Measurements from ENCODE around the gene MEP1B.

The MEP1B gene

GRCh38 chr18:32242395-32242794 lies 52.6 kb downstream of the MEP1B start:
- no peak for DNase-seq (ENCODE audit: extremely low read depth, insufficient read length)
- TF ChIP-seq, protein P1, sequence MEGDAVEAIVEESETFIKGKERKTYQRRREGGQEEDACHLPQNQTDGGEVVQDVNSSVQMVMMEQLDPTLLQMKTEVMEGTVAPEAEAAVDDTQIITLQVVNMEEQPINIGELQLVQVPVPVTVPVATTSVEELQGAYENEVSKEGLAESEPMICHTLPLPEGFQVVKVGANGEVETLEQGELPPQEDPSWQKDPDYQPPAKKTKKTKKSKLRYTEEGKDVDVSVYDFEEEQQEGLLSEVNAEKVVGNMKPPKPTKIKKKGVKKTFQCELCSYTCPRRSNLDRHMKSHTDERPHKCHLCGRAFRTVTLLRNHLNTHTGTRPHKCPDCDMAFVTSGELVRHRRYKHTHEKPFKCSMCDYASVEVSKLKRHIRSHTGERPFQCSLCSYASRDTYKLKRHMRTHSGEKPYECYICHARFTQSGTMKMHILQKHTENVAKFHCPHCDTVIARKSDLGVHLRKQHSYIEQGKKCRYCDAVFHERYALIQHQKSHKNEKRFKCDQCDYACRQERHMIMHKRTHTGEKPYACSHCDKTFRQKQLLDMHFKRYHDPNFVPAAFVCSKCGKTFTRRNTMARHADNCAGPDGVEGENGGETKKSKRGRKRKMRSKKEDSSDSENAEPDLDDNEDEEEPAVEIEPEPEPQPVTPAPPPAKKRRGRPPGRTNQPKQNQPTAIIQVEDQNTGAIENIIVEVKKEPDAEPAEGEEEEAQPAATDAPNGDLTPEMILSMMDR (IDR thresholded peaks at IDR 0.05; ENCODE audit: insufficient read depth, low read length, poor library complexity, severe bottlenecking): no peak
- H3K36me3 ChIP-seq (ENCODE audit: control insufficient read depth, insufficient read depth, low read length): no peaks in the 10 kb centered on the region

GRCh38 chr18:32243358-32243757 lies 53.5 kb downstream of the MEP1B start:
- TF ChIP-seq, protein P1 (IDR thresholded peaks at IDR 0.05; ENCODE audit: insufficient read depth, low read length, poor library complexity, severe bottlenecking): no peak
- H3K27me3 ChIP-seq (replicated peaks; ENCODE audit: control insufficient read depth, insufficient read depth, low read length): no peaks in the 10 kb centered on the region
- no peak overlapping the region for H3K4me3 ChIP-seq (replicated peaks; ENCODE audit: low read depth, low read length)
- no peaks in the 10 kb centered on the region for H3K36me3 ChIP-seq (ENCODE audit: control insufficient read depth, insufficient read depth, low read length)
- DNase-seq (ENCODE audit: extremely low read depth, insufficient read length): no peak

More at GRCh38 chr18:32242395-32242794, 52.6 kb downstream of the MEP1B start:
- Histone ChIP-seq H3K4me3 (replicated peaks; ENCODE audit: low read depth, low read length) (no peak overlapping the region), H3K27me3 (replicated peaks; ENCODE audit: control insufficient read depth, insufficient read depth, low read length) (no peaks in the 10 kb centered on the region; the same call in 1 of the 2 replicates)

- H3K27me3 ChIP-seq (replicated peaks; ENCODE audit: control insufficient read depth, insufficient read depth, low read length): no peaks in the 10 kb centered on the region; the same call in 1 of the 2 replicates
- TF ChIP-seq, protein P1 (IDR thresholded peaks at IDR 0.05; ENCODE audit: insufficient read depth, low read length, poor library complexity, severe bottlenecking): no peak
- no peaks in the 10 kb centered on the region for H3K36me3 ChIP-seq (ENCODE audit: control insufficient read depth, insufficient read depth, low read length)
- no peak overlapping the region for H3K4me3 ChIP-seq (replicated peaks; ENCODE audit: low read depth, low read length)
- no peak for DNase-seq (ENCODE audit: extremely low read depth, insufficient read length)
Measured at GRCh38 chr18:32244881-32245280, 55.0 kb downstream of the MEP1B start.

DNA sequence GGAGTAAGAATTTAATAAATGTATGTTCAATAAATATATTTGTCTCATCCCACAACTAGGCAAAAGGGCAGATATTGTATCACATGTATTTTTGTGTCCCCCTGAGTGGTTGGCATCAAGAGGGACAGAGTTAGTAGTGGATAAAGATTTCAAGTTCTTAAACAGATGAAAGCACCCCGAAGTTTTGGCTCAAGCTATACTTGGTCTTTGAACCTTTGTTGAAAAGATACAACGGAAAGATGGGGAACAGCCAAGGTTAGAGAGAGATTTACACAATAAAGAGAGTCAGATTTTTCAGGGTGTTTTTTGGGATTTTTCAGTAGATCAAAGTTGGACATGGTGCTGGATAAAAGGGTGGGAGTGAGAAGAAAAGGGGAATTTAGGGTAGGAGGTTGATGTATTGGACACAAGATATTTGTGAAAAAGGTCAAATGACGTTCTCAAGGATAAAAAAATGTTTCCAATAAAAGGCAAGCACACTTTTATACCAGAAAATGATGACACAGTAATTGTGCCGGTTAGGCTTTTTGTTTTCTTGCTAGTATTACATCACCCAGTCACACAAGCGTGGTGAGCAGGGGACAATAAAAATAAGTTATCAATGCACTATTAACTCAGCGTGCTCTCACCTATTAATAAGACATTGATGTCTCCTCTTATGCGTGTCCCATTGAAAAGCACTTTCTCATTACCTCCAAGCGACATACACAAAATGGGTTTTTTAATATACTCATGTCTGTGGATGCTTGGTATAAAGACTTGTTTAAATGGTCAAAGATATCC lies 59.5 kb downstream of the MEP1B start:
- TF ChIP-seq, protein P1 (IDR thresholded peaks at IDR 0.05; ENCODE audit: insufficient read depth, low read length, poor library complexity, severe bottlenecking): no peak
- Histone ChIP-seq H3K36me3 (ENCODE audit: control insufficient read depth, insufficient read depth, low read length) (no peaks in the 10 kb centered on the region), H3K4me3 (replicated peaks; ENCODE audit: low read depth, low read length) (no peak overlapping the region), H3K27me3 (replicated peaks; ENCODE audit: control insufficient read depth, insufficient read depth, low read length) (no peaks in the 10 kb centered on the region; the same call in 1 of the 2 replicates)
- DNase-seq (ENCODE audit: extremely low read depth, insufficient read length): no peak

GRCh38 chr18:32251466-32251865 lies 61.6 kb downstream of the MEP1B start:
- H3K4me3 ChIP-seq (replicated peaks; ENCODE audit: low read depth, low read length): no peak overlapping the region
- no peaks in the 10 kb centered on the region for H3K36me3 ChIP-seq (ENCODE audit: control insufficient read depth, insufficient read depth, low read length)
- no peaks in the 10 kb centered on the region; the same call in 1 of the 2 replicates for H3K27me3 ChIP-seq (replicated peaks; ENCODE audit: control insufficient read depth, insufficient read depth, low read length)
- TF ChIP-seq, protein P1 (IDR thresholded peaks at IDR 0.05; ENCODE audit: insufficient read depth, low read length, poor library complexity, severe bottlenecking): no peak
- DNase-seq (ENCODE audit: extremely low read depth, insufficient read length): no peak

Measured in GM06990 (cell line).